Colonic mucosa (tissue), 4 donors: Measurements from ENCODE around the gene SLPI. TPM values are rescaled to one million over a fixed set of nuclear protein-coding genes. Genes with fewer than 3 reads are reported as not detected.
A peak's percentile ranks its signal among the peaks of the same experiment; 100 is the strongest.

Experiments used
- DNase-seq: peaks from one replicate; pipeline ENCODE4 v3.0.0-alpha.2; 2020
- H3K27ac ChIP-seq: fragments of 200-600 bp; one replicate; pipeline ENCODE4 v1.8.0; 2021
- H3K27me3 ChIP-seq: fragments of 200-600 bp; one replicate; pipeline ENCODE4 v1.8.0; 2021
- H3K36me3 ChIP-seq: fragments of 200-600 bp; one replicate; pipeline ENCODE4 v1.8.0; 2021
- H3K4me1 ChIP-seq: fragments of 200-600 bp; one replicate; pipeline ENCODE4 v1.8.0; 2021; ENCODE audit warnings: mild to moderate bottlenecking
- H3K4me3 ChIP-seq: fragments of 200-600 bp; one replicate; pipeline ENCODE4 v1.8.0; 2021
- H3K9ac ChIP-seq, 2 donors: one replicate each; pipeline ENCODE4 v1.7.0; 2013; ENCODE audit warnings: control low read depth in 2 of 2, low read depth in 2 of 2, low read length in 2 of 2
- H3K9me3 ChIP-seq: fragments of 200-600 bp; one replicate; pipeline ENCODE4 v1.8.0; 2021
- CTCF ChIP-seq: fragments of 200-600 bp; IDR thresholded peaks from one replicate; pipeline ENCODE4 v1.8.0; 2022; ENCODE audit warnings: antibody characterized with exemption, mild to moderate bottlenecking
- intact Hi-C: fragments of 100-400 bp; cut with DNase I; formaldehyde crosslinking; loops from one replicate; pipeline ENCODE4 v1.14.1; 2022
- total RNA-seq, 2 donors: library from RNA; stranded (reverse); fragmentation: NEBNext Ultra II Directional in 1 of 2; extraction: Animal tissue kit (Norgen Biotek cat#: 25700) in 1 of 2; gene quantifications; one replicate each; pipeline ENCODE4 v1.2.1, GENCODE V29; 2021
- donor health status: healthy.
- donor health status: DM: no; HTN: no; CAD: no.
- donor health status: DM: no; HTN: no; CAD: no.

Gene SLPI
- total RNA-seq, 2 donors from 2014 or later = 109 to 113 TPM

- H3K27me3 ChIP-seq = peaks cover 7% of the 10 kb centered on the region
- intact Hi-C loops = loop anchor here (5.0 to 10.0 kb wide), 4 partner anchors 54 to 247 kb away; no protein-coding TSS in a partner anchor
These were observed 37.2 kb upstream of the SLPI start for GRCh38 chr20:45291526-45291925.

GRCh38 chr20:45290677-45291355, 36.5 kb upstream of the SLPI start:
- peak; percentile 87 for DNase-seq
- Histone ChIP-seq H3K4me1 (peaks cover 5% of the 10 kb centered on the region), H3K4me3 (no peak overlapping the region), H3K27ac (no peak overlapping the region), H3K27me3 (peaks cover 7% of the 10 kb centered on the region), H3K9ac (no peak overlapping the region), H3K36me3 (no peaks in the 10 kb centered on the region), H3K9me3 (no peaks in the 10 kb centered on the region)
- intact Hi-C loops = loop anchor here (5.0 to 10.0 kb wide), 4 partner anchors 54 to 246 kb away; no protein-coding TSS in a partner anchor
- TF ChIP-seq CTCF = peak; percentile 73

More at GRCh38 chr20:45291526-45291925, 37.2 kb upstream of the SLPI start:
- DNase-seq = no peak
- no peak overlapping the region for H3K27ac ChIP-seq
- no peaks in the 10 kb centered on the region for H3K36me3 ChIP-seq
- H3K4me1 ChIP-seq = peaks cover 5% of the 10 kb centered on the region
- no peak overlapping the region for H3K9ac ChIP-seq
- no peak for TF ChIP-seq CTCF
- no peak overlapping the region for H3K4me3 ChIP-seq
- H3K9me3 ChIP-seq = no peaks in the 10 kb centered on the region

- intact Hi-C loops = loop anchor here (5.0 to 10.0 kb wide), 4 partner anchors 53 to 245 kb away; no protein-coding TSS in a partner anchor
- H3K27ac ChIP-seq = no peak overlapping the region
These were observed 35.7 kb upstream of the SLPI start for GRCh38 chr20:45289942-45290676.

GRCh38 chr20:45288860-45289259, 34.5 kb upstream of the SLPI start:
- Histone ChIP-seq H3K4me3 (no peak overlapping the region), H3K27me3 (no peaks in the 10 kb centered on the region), H3K9me3 (no peaks in the 10 kb centered on the region), H3K27ac (no peak overlapping the region), H3K9ac (no peak overlapping the region), H3K4me1 (peaks cover 5% of the 10 kb centered on the region), H3K36me3 (no peaks in the 10 kb centered on the region)
- DNase-seq = no peak
- TF ChIP-seq CTCF = no peak
- intact Hi-C loops = no loop called here

More at GRCh38 chr20:45289942-45290676, 35.7 kb upstream of the SLPI start:
- Histone ChIP-seq H3K9me3 (no peaks in the 10 kb centered on the region), H3K9ac (no peak overlapping the region), H3K4me1 (peaks cover 5% of the 10 kb centered on the region), H3K27me3 (peaks cover 7% of the 10 kb centered on the region), H3K4me3 (no peak overlapping the region), H3K36me3 (no peaks in the 10 kb centered on the region)
- TF ChIP-seq CTCF = no peak
- no peak for DNase-seq

- DNase-seq = no peak
- Histone ChIP-seq H3K9ac (no peak overlapping the region), H3K36me3 (no peaks in the 10 kb centered on the region), H3K27me3 (no peaks in the 10 kb centered on the region), H3K27ac (no peak overlapping the region), H3K4me3 (no peak overlapping the region), H3K9me3 (no peaks in the 10 kb centered on the region), H3K4me1 (peaks cover 5% of the 10 kb centered on the region)
- no peak for TF ChIP-seq CTCF
- intact Hi-C loops = no loop called here
These were observed 34.0 kb upstream of the SLPI start for GRCh38 chr20:45288376-45288775.
